AG09309 (cell line): ENCODE results near the gene PEG3.

Source experiments
- DNase-seq: peaks from one replicate; pipeline ENCODE4 v3.0.0-alpha.2; 2010; ENCODE audit warnings: low read depth
- H3K4me3 ChIP-seq: 2 replicates; pipeline ENCODE4 v1.5.1; 2011; ENCODE audit warnings: mild to moderate bottlenecking, low read depth, low read length, moderate library complexity; ENCODE audit not compliant: control insufficient read depth
- CTCF ChIP-seq: IDR thresholded peaks from 2 replicates; pipeline ENCODE4 v1.5.1; 2011; ENCODE audit warnings: mild to moderate bottlenecking, low read depth, low read length, inconsistent platforms; ENCODE audit not compliant: insufficient read depth, control insufficient read depth; ENCODE audit errors: missing control alignments

The PEG3 gene

GRCh38 chr19:56840451-56841192 is at the start of gene PEG3, which contains the start of gene ZIM2:
TSS of gene PEG3 (minus strand) at chr19:56840726. CDS start at chr19:56824655, 16,071 bp downstream.
TSS of gene ZIM2 (minus strand) at chr19:56840726. CDS start at chr19:56824277, 16,449 bp downstream.
- no peak for TF ChIP-seq CTCF
- no peak within 1 kb of the TSS for H3K4me3 ChIP-seq
- no peak for DNase-seq

- no peak for TF ChIP-seq CTCF
- DNase-seq: no peak
- no peak overlapping the region for H3K4me3 ChIP-seq
These were observed 44.9 kb upstream of the PEG3 start for GRCh38 chr19:56885173-56885985.

GRCh38 chr19:56884441-56884840 is 43.9 kb upstream of the PEG3 start:
- no peak overlapping the region for H3K4me3 ChIP-seq
- no peak for DNase-seq
- TF ChIP-seq CTCF: no peak

- no peak overlapping the region for H3K4me3 ChIP-seq
- no peak for DNase-seq
- no peak for TF ChIP-seq CTCF
These were observed 40.2 kb upstream of the PEG3 start for GRCh38 chr19:56880592-56881190.

GRCh38 chr19:56877069-56877715 is 36.7 kb upstream of the PEG3 start:
- no peak for DNase-seq
- TF ChIP-seq CTCF: no peak
- H3K4me3 ChIP-seq: no peak overlapping the region

GRCh38 chr19:56875717-56876116 is 35.2 kb upstream of the PEG3 start:
- DNase-seq: no peak
- H3K4me3 ChIP-seq: no peak overlapping the region
- no peak for TF ChIP-seq CTCF
